ENCODE data around the gene ARID3A.

DNA sequence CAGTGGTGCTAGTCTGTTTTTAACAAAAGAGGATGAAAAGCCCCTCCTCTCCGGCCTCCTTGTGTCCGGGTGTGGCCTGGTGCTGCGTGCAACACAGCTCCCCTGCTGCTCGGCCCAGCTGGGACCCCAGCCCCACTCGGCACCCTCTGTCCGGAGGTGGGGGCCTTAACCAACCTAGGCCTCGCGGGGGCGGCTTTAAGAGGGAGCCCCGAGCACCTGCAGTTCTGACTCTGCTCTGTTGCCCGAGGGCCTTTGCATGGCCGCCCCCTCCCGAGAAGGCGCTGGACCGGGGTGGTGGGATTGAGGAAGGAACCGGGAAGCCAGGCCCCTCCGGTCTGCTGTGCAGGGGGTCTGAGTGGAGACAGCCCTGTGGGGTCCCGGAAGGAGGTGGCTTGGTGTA is 68.7 kb downstream of the ARID3A start:
- TF ChIP-seq YY1 (IDR thresholded peaks at IDR 0.05; ENCODE audit: insufficient read depth, insufficient read length) (no peak), ZNF274 (IDR thresholded peaks at IDR 0.05; ENCODE audit: low read depth, low read length) (no peak), SUZ12 (IDR thresholded peaks at IDR 0.05; ENCODE audit: extremely low read depth, insufficient read depth, insufficient read length) (no peak)
